Measurements from ENCODE around the gene MMP17. TPM values are rescaled to one million over a fixed set of nuclear protein-coding genes. Genes with fewer than 3 reads are reported as not detected.

MMP17 gene
- polyA plus RNA-seq, 2 donors = 1.8 to 2.0 TPM

DNA sequence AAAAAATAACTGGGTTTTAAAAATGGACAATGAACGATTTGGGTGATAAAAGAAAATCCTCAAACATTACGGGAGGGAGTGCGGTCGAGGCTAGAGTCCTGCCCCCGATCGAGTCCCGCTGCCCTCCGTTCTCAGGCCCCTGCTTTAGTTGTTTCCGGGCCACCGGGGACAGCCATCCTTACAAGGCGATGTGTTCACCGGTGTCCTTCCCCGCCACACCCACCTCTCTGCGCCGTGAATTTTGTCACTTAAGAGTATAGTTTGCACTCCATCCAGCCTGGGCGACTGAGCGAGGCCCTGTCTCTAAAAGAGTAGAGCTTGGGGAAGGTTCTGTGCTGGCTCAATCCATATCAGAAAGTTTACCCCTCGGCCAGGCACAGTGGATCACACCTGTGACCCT is 69.1 kb downstream of the MMP17 start:
- peaks cover 0 to 7% of the 10 kb centered on the region in 2 donors for H3K36me3 ChIP-seq (ENCODE audit: control insufficient read depth in 2 of 2, insufficient read depth in 2 of 2, low read length in 1 of 2)
- no peaks in the 10 kb centered on the region for H3K27me3 ChIP-seq (ENCODE audit: control insufficient read depth in 1 of 2, insufficient read depth in 2 of 2, low read length in 2 of 2)
- no peak overlapping the region for H3K4me3 ChIP-seq (ENCODE audit: low read depth in 1 of 2, low read length in 2 of 2)
- no peaks in the 10 kb centered on the region for H3K9me3 ChIP-seq (ENCODE audit: control insufficient read depth in 2 of 2, insufficient read depth in 1 of 2, low read depth in 1 of 2, low read length in 1 of 2)
- peaks cover 12 to 23% of the 10 kb centered on the region in 2 donors for H3K4me1 ChIP-seq (ENCODE audit: control insufficient read depth in 2 of 2, insufficient read depth in 2 of 2, low read length in 1 of 2)
- 82 to 91% methylated on average over 18 of the region's 18 CpGs for WGBS, 2 donors
- H3K27ac ChIP-seq (ENCODE audit: low read depth in 2 of 2, low read length in 1 of 2) = peak overlapping the region; percentile 98 to 99

DNA sequence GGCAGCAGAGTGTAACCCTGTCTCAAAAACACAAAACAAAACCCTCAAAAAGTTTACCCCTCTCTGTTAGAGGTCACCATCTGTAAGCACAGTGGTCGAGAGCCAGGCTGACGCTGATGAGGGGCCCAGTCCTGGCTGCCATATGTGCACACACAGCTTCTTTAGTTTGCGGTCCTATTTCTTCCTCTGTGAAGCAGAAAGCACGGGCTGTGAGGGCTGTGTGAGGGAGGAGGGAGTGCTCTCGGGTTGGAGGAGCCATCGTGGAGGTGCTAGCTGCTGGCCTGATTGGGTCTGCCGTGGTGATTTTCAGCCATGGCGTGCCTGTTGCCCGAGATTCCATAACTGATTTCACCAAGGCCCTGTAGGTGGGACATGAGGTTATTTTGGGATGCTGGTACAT is 69.7 kb downstream of the MMP17 start:
- Histone ChIP-seq H3K27me3 (ENCODE audit: control insufficient read depth in 1 of 2, insufficient read depth in 2 of 2, low read length in 2 of 2) (no peaks in the 10 kb centered on the region), H3K36me3 (ENCODE audit: control insufficient read depth in 2 of 2, insufficient read depth in 2 of 2, low read length in 1 of 2) (peaks cover 0 to 7% of the 10 kb centered on the region in 2 donors), H3K4me3 (ENCODE audit: low read depth in 1 of 2, low read length in 2 of 2) (no peak overlapping the region), H3K27ac (ENCODE audit: low read depth in 2 of 2, low read length in 1 of 2) (no peak overlapping the region), H3K9me3 (ENCODE audit: control insufficient read depth in 2 of 2, insufficient read depth in 1 of 2, low read depth in 1 of 2, low read length in 1 of 2) (no peaks in the 10 kb centered on the region), H3K4me1 (ENCODE audit: control insufficient read depth in 2 of 2, insufficient read depth in 2 of 2, low read length in 1 of 2) (peaks cover 17 to 28% of the 10 kb centered on the region in 2 donors)
- WGBS, 2 donors = 78 to 83% methylated on average over 9 of the region's 9 CpGs

GRCh38 chr12:131900397-131900796 is 72.2 kb downstream of the MMP17 start:
- H3K36me3 ChIP-seq (ENCODE audit: control insufficient read depth in 2 of 2, insufficient read depth in 2 of 2, low read length in 1 of 2) = peaks cover 0 to 10% of the 10 kb centered on the region in 2 donors
- H3K9me3 ChIP-seq (ENCODE audit: control insufficient read depth in 2 of 2, insufficient read depth in 1 of 2, low read depth in 1 of 2, low read length in 1 of 2) = no peaks in the 10 kb centered on the region
- WGBS, 2 donors = 64 to 71% methylated on average over 6 of the region's 6 CpGs
- peaks cover 19 to 39% of the 10 kb centered on the region in 2 donors for H3K4me1 ChIP-seq (ENCODE audit: control insufficient read depth in 2 of 2, insufficient read depth in 2 of 2, low read length in 1 of 2)
- no peaks in the 10 kb centered on the region for H3K27me3 ChIP-seq (ENCODE audit: control insufficient read depth in 1 of 2, insufficient read depth in 2 of 2, low read length in 2 of 2)
- no peak overlapping the region for H3K27ac ChIP-seq (ENCODE audit: low read depth in 2 of 2, low read length in 1 of 2)
- no peak overlapping the region for H3K4me3 ChIP-seq (ENCODE audit: low read depth in 1 of 2, low read length in 2 of 2)

Other genes with a start within 250 kb of the MMP17 start
- gene SFSWAP, start 117.3 kb upstream of the MMP17 start, polyA plus RNA-seq = 10 to 100 TPM; 20.8 to 27.9 TPM
- 10 to 100 TPM; 11.5 to 31.6 TPM for gene ULK1, start 66.2 kb downstream of the MMP17 start, polyA plus RNA-seq
- 10 to 100 TPM; 27.5 to 28.7 TPM for gene PUS1, start 100.9 kb downstream of the MMP17 start, polyA plus RNA-seq
- 10 to 100 TPM in 1 of 2 donors, 1 to 10 TPM in 1; 8.9 to 17.1 TPM for gene EP400, start 121.5 kb downstream of the MMP17 start, polyA plus RNA-seq